Measurements from ENCODE around the gene SMG9. TPM values are rescaled to one million over a fixed set of nuclear protein-coding genes. Genes with fewer than 3 reads are reported as not detected.

The SMG9 gene
- total and polyA plus RNA-seq, 4 donors, result 5.4 to 8.9 (median 5.8) TPM

DNA sequence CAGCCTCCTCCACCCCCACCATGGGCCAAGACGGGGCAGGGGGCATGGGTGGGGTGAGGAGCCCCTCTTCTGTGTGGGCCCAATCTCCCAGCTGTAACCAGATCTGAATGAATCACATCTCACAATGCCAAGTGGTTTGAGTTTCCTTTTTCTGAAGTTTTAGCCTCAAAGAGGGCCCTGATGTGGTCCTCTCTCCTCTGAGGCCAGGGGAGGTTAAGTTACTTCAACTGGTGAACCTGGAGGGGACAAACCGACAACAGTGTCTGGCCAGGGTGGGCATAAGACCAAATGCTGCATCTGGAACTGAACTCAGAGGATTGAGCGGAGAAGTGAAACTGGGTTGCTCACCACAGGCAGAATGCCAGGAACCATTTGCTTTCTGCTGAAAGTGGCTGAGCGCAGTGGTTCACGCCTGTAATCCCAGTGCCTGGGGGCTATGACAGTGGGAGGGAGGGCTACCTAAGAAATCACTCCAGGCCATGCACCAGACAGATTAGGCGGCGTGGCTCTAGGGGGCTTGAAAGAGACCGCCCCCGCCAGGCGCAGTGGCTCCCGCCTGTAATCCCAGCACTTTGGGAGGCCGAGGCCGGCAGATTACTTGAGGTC, 54.3 kb downstream of the SMG9 start:
- 70% methylated on average over 13 of the region's 13 CpGs for WGBS
- DNase-seq (ENCODE audit: low spot score), result no peak
- no peak for TF ChIP-seq JUND (IDR thresholded peaks at IDR 0.05)
- TF ChIP-seq YY1 (IDR thresholded peaks at IDR 0.05), result peak; percentile 7
- no peaks in the 10 kb centered on the region for H3K4me1 ChIP-seq (ENCODE audit: control insufficient read depth in 4 of 4, insufficient read depth in 4 of 4, low read length in 3 of 4)
- H3K36me3 ChIP-seq (ENCODE audit: control insufficient read depth in 4 of 4, insufficient read depth in 3 of 4, low read depth in 1 of 4, low read length in 3 of 4), result no peaks in the 10 kb centered on the region
- peak overlapping the region in 1 of 2 donors; percentile 47 for H3K9ac ChIP-seq (ENCODE audit: low read depth in 1 of 2, low read length in 2 of 2)
- no peaks in the 10 kb centered on the region for H3K9me3 ChIP-seq (ENCODE audit: control insufficient read depth in 4 of 4, low read length in 3 of 4)
- H3K4me3 ChIP-seq (ENCODE audit: low read depth in 1 of 3, low read length in 3 of 3), result no peak overlapping the region
- peaks cover 0 to 3% (median 1%) of the 10 kb centered on the region in 4 donors for H3K27me3 ChIP-seq (ENCODE audit: control insufficient read depth in 4 of 4, insufficient read depth in 4 of 4, low read length in 3 of 4)
- peak overlapping the region; percentile 37 to 87 for H3K27ac ChIP-seq (ENCODE audit: low read depth in 1 of 2, low read length in 2 of 2)

DNA sequence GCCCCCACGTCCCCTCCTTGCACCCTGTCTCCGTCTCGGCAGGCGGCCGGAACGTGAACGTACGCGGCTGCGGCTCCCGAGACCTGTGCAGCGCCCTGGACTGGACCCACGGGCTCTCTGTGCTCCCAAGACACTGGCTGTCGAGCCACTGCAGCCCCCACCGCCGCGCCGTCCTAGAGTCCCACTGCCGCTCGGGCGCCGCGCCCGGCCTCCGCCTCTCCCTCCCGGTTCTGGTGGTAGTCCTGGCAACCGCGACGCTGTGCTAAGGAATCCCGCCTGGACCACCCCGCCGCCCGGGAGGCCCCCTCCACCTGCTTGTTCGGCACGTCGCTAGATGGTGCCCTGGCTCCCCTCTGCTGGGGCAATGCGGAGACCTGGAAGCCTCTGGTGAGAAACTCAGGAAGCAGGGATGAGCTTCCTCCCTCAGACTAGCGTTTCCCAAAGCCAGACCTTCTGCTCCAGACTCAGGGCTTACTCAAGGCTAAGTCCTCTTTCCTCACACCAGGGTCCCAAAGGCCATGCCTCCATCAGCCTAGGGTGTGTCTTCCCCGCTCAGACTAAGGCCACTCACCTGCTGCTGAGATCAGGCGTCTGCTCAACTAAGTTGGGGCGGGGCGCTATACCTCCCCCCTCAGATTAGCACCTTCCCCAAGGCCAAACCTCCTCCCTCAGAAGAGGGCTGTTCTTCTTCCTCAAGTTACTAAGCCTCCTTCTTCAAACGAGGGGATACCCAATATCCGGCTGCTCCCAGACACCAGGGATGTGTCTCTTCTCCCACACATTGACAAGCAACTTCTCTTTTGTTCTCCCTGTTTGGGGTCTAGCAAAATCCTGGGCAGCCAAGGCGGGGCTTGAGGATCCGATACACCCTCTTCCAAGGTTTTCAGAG, 55.0 kb downstream of the SMG9 start:
- DNase-seq (ENCODE audit: low spot score), result no peak
- H3K27me3 ChIP-seq (ENCODE audit: control insufficient read depth in 4 of 4, insufficient read depth in 4 of 4, low read length in 3 of 4), result peaks cover 0 to 3% (median 1%) of the 10 kb centered on the region in 4 donors
- H3K4me3 ChIP-seq (ENCODE audit: low read depth in 1 of 3, low read length in 3 of 3), result no peak overlapping the region
- peak overlapping the region; percentile 37 to 87 for H3K27ac ChIP-seq (ENCODE audit: low read depth in 1 of 2, low read length in 2 of 2)
- peak overlapping the region in 1 of 2 donors; percentile 47 for H3K9ac ChIP-seq (ENCODE audit: low read depth in 1 of 2, low read length in 2 of 2)
- H3K9me3 ChIP-seq (ENCODE audit: control insufficient read depth in 4 of 4, low read length in 3 of 4), result peaks cover 0 to 4% (median 0%) of the 10 kb centered on the region in 4 donors
- H3K4me1 ChIP-seq (ENCODE audit: control insufficient read depth in 4 of 4, insufficient read depth in 4 of 4, low read length in 3 of 4), result no peaks in the 10 kb centered on the region
- H3K36me3 ChIP-seq (ENCODE audit: control insufficient read depth in 4 of 4, insufficient read depth in 3 of 4, low read depth in 1 of 4, low read length in 3 of 4), result no peaks in the 10 kb centered on the region
- TF ChIP-seq, protein P1, sequence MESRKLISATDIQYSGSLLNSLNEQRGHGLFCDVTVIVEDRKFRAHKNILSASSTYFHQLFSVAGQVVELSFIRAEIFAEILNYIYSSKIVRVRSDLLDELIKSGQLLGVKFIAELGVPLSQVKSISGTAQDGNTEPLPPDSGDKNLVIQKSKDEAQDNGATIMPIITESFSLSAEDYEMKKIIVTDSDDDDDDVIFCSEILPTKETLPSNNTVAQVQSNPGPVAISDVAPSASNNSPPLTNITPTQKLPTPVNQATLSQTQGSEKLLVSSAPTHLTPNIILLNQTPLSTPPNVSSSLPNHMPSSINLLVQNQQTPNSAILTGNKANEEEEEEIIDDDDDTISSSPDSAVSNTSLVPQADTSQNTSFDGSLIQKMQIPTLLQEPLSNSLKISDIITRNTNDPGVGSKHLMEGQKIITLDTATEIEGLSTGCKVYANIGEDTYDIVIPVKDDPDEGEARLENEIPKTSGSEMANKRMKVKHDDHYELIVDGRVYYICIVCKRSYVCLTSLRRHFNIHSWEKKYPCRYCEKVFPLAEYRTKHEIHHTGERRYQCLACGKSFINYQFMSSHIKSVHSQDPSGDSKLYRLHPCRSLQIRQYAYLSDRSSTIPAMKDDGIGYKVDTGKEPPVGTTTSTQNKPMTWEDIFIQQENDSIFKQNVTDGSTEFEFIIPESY (IDR thresholded peaks at IDR 0.05), result no peak
- TF ChIP-seq NR2F2 (IDR thresholded peaks at IDR 0.05) (no peak), RXRA (IDR thresholded peaks at IDR 0.05) (no peak), YY1 (IDR thresholded peaks at IDR 0.05) (no peak), FOXA1 (IDR thresholded peaks at IDR 0.05) (no peak), TAF1 (conservative IDR thresholded peaks at IDR 0.05) (no peak), HNF4G (IDR thresholded peaks at IDR 0.05) (no peak), FOXA2 (IDR thresholded peaks at IDR 0.05) (no peak), HNF4A (conservative IDR thresholded peaks at IDR 0.05) (no peak), GABPA (IDR thresholded peaks at IDR 0.05 in 1 of 2, conservative IDR thresholded peaks at IDR 0.05 in 1 of 2) (no peak), SP1 (IDR thresholded peaks at IDR 0.05) (no peak), RAD21 (IDR thresholded peaks at IDR 0.05) (no peak), EGR1 (IDR thresholded peaks at IDR 0.05; ENCODE audit: low read depth in 2 of 2) (no peak), JUND (IDR thresholded peaks at IDR 0.05) (no peak)
- TF ChIP-seq, protein P2, sequence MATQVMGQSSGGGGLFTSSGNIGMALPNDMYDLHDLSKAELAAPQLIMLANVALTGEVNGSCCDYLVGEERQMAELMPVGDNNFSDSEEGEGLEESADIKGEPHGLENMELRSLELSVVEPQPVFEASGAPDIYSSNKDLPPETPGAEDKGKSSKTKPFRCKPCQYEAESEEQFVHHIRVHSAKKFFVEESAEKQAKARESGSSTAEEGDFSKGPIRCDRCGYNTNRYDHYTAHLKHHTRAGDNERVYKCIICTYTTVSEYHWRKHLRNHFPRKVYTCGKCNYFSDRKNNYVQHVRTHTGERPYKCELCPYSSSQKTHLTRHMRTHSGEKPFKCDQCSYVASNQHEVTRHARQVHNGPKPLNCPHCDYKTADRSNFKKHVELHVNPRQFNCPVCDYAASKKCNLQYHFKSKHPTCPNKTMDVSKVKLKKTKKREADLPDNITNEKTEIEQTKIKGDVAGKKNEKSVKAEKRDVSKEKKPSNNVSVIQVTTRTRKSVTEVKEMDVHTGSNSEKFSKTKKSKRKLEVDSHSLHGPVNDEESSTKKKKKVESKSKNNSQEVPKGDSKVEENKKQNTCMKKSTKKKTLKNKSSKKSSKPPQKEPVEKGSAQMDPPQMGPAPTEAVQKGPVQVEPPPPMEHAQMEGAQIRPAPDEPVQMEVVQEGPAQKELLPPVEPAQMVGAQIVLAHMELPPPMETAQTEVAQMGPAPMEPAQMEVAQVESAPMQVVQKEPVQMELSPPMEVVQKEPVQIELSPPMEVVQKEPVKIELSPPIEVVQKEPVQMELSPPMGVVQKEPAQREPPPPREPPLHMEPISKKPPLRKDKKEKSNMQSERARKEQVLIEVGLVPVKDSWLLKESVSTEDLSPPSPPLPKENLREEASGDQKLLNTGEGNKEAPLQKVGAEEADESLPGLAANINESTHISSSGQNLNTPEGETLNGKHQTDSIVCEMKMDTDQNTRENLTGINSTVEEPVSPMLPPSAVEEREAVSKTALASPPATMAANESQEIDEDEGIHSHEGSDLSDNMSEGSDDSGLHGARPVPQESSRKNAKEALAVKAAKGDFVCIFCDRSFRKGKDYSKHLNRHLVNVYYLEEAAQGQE (IDR thresholded peaks at IDR 0.05), result no peak
- TF ChIP-seq, protein P3, sequence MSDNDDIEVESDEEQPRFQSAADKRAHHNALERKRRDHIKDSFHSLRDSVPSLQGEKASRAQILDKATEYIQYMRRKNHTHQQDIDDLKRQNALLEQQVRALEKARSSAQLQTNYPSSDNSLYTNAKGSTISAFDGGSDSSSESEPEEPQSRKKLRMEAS (IDR thresholded peaks at IDR 0.05), result no peak
- TF ChIP-seq, protein P4, sequence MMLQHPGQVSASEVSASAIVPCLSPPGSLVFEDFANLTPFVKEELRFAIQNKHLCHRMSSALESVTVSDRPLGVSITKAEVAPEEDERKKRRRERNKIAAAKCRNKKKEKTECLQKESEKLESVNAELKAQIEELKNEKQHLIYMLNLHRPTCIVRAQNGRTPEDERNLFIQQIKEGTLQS (IDR thresholded peaks at IDR 0.05), result no peak
- 17% methylated on average over 46 of the region's 46 CpGs for WGBS
